WTC11 (cell line): ENCODE measurements around the gene TMPRSS11B. TPM values are rescaled to one million over a fixed set of nuclear protein-coding genes. Genes with fewer than 3 reads are reported as not detected.
"Not testable (repeated sequence)": the region's sequence is repeated elsewhere in the genome, so short reads cannot be mapped to it uniquely, and the experiment has no call there.

Experiments
- ATAC-seq: fragments of 200-7000 bp; cut with Tn5 transposase; 2 replicates; pipeline ENCODE4 v1.10.0; 2021; ENCODE audit warnings: mild to moderate bottlenecking, moderate library complexity
- CTCF ChIA-PET: fragments of 300-600 bp; sonication (Branson Sonifier 250); formaldehyde crosslinking; loops from one replicate; lab custom pipeline; 2021; ENCODE audit warnings: antibody characterized with exemption; lab: Charles Lee
- POLR2A ChIA-PET: fragments of 350-600 bp; sonication (Branson Sonifier 250); formaldehyde crosslinking; loops from one replicate; lab custom pipeline; 2021; ENCODE audit warnings: antibody characterized with exemption; lab: Charles Lee
- DNase-seq: peaks from one replicate; pipeline ENCODE4 v3.0.0; 2021; ENCODE audit warnings: low spot score
- H3K27ac Mint-ChIP-seq: 2 replicates; pipeline ENCODE4 v1.8.0; 2021; ENCODE audit warnings: mixed read lengths
- H3K27me3 Mint-ChIP-seq: 2 replicates; pipeline ENCODE4 v1.8.0; 2021; ENCODE audit warnings: low read depth, mild to moderate bottlenecking, moderate library complexity, mixed read lengths
- H3K36me3 Mint-ChIP-seq: 2 replicates; pipeline ENCODE4 v1.8.0; 2021; ENCODE audit warnings: mixed read lengths
- H3K4me1 Mint-ChIP-seq: 2 replicates; pipeline ENCODE4 v1.8.0; 2022; ENCODE audit warnings: mixed read lengths
- H3K4me3 Mint-ChIP-seq: 2 replicates; pipeline ENCODE4 v1.8.0; 2021; ENCODE audit warnings: mild to moderate bottlenecking, moderate library complexity, mixed read lengths
- H3K9me3 Mint-ChIP-seq: 2 replicates; pipeline ENCODE4 v1.8.0; 2021; ENCODE audit warnings: mixed read lengths
- CREM ChIP-seq: sonication (generic); formaldehyde crosslinking; IDR thresholded peaks from 2 replicates; pipeline ENCODE4 v1.8.1; 2022; ENCODE audit warnings: mild to moderate bottlenecking, missing genetic modification reagents, moderate library complexity
- ETV6 ChIP-seq: sonication (generic); formaldehyde crosslinking; IDR thresholded peaks from 2 replicates; pipeline ENCODE4 v1.8.1; 2022; ENCODE audit warnings: mild to moderate bottlenecking, missing genetic modification reagents
- JAZF1 ChIP-seq: fragments of 250-450 bp; sonication (Bioruptor Pico); IDR thresholded peaks from 2 replicates; pipeline ENCODE4 v1.9.0; 2021; ENCODE audit warnings: moderate library complexity, mild to moderate bottlenecking, inconsistent platforms
- NR1H2 ChIP-seq: sonication (generic); formaldehyde crosslinking; IDR thresholded peaks from 2 replicates; pipeline ENCODE4 v1.9.0; 2021; ENCODE audit warnings: mild to moderate bottlenecking, moderate library complexity, missing genetic modification reagents
- SMAD3 ChIP-seq: sonication (generic); formaldehyde crosslinking; IDR thresholded peaks from 2 replicates; pipeline ENCODE4 v1.8.0; 2022; ENCODE audit warnings: missing genetic modification reagents, mild to moderate bottlenecking, borderline replicate concordance
- TEAD4 ChIP-seq: sonication (generic); formaldehyde crosslinking; IDR thresholded peaks from 2 replicates; pipeline ENCODE4 v1.8.0; 2022; ENCODE audit warnings: mild to moderate bottlenecking, missing genetic modification reagents
- ZBTB21 ChIP-seq: sonication (generic); formaldehyde crosslinking; IDR thresholded peaks from 2 replicates; pipeline ENCODE4 v1.8.1; 2023; ENCODE audit warnings: mild to moderate bottlenecking, missing genetic modification reagents, borderline replicate concordance
- total RNA-seq: library from RNA; stranded (reverse); gene quantifications from 3 replicates; pipeline ENCODE4 v1.2.3, GENCODE V29; 2021
- TF ChIP-seq, protein P1 (sequence below): fragments of 250-450 bp; sonication (Bioruptor Pico); IDR thresholded peaks from 2 replicates; pipeline ENCODE4 v2.1.2; 2022; ENCODE audit warnings: mild to moderate bottlenecking, moderate library complexity
- TF ChIP-seq, protein P2 (sequence below): sonication (generic); formaldehyde crosslinking; IDR thresholded peaks from 2 replicates; pipeline ENCODE4 v1.8.1; 2023; ENCODE audit warnings: mild to moderate bottlenecking, missing genetic modification reagents
- TF ChIP-seq, protein P3 (sequence below): sonication (generic); formaldehyde crosslinking; IDR thresholded peaks from 2 replicates; pipeline ENCODE4 v1.8.1; 2022; ENCODE audit warnings: missing genetic modification reagents, borderline replicate concordance
- TF ChIP-seq, protein P4 (sequence below): sonication (generic); formaldehyde crosslinking; conservative IDR thresholded peaks from 2 replicates; pipeline ENCODE4 v1.8.1; 2023; ENCODE audit warnings: mild to moderate bottlenecking, low read depth, missing genetic modification reagents, moderate library complexity
- TF ChIP-seq, protein P5 (sequence below): sonication (generic); formaldehyde crosslinking; IDR thresholded peaks from 2 replicates; pipeline ENCODE4 v1.8.0; 2022; ENCODE audit warnings: missing genetic modification reagents
- TF ChIP-seq, protein P6 (sequence below): fragments of 200-600 bp; IDR thresholded peaks from 2 replicates; pipeline ENCODE4 v1.8.0; 2022; ENCODE audit warnings: antibody characterized with exemption
- TF ChIP-seq, protein P7 (sequence below): sonication (generic); formaldehyde crosslinking; IDR thresholded peaks from 2 replicates; pipeline ENCODE4 v1.8.1; 2022; ENCODE audit warnings: low read depth, mild to moderate bottlenecking, moderate library complexity, missing genetic modification reagents, borderline replicate concordance

Gene TMPRSS11B
- total RNA-seq, 1 experiment from 2014 or later, result not detected

DNA sequence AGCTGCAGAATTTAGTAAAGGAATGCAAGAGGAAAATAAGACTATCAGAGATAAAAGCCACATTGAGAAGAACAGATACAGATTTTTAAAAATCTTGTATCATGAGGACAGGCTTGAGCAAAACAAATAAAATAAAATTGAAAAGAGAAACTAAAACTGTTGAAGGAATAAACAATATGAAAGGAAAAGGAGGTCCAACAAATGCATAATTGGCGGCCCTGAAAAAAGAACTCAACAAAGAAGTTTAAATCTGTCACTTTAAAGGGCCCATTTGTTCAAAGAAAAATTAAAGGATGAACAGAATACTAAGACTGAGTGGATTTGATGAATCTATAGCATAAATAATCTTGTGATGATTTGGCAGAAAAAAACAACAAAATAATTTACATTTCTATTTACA lies 36.5 kb downstream of the TMPRSS11B start (continued):
- TF ChIP-seq, protein P1, sequence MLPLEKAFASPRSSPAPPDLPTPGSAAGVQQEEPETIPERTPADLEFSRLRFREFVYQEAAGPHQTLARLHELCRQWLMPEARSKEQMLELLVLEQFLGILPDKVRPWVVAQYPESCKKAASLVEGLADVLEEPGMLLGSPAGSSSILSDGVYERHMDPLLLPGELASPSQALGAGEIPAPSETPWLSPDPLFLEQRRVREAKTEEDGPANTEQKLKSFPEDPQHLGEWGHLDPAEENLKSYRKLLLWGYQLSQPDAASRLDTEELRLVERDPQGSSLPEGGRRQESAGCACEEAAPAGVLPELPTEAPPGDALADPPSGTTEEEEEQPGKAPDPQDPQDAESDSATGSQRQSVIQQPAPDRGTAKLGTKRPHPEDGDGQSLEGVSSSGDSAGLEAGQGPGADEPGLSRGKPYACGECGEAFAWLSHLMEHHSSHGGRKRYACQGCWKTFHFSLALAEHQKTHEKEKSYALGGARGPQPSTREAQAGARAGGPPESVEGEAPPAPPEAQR, result no peak
- TF ChIP-seq, protein P2, sequence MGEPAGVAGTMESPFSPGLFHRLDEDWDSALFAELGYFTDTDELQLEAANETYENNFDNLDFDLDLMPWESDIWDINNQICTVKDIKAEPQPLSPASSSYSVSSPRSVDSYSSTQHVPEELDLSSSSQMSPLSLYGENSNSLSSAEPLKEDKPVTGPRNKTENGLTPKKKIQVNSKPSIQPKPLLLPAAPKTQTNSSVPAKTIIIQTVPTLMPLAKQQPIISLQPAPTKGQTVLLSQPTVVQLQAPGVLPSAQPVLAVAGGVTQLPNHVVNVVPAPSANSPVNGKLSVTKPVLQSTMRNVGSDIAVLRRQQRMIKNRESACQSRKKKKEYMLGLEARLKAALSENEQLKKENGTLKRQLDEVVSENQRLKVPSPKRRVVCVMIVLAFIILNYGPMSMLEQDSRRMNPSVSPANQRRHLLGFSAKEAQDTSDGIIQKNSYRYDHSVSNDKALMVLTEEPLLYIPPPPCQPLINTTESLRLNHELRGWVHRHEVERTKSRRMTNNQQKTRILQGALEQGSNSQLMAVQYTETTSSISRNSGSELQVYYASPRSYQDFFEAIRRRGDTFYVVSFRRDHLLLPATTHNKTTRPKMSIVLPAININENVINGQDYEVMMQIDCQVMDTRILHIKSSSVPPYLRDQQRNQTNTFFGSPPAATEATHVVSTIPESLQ (CRISPR knock-in tag), result no peak
- TF ChIP-seq, protein P3, sequence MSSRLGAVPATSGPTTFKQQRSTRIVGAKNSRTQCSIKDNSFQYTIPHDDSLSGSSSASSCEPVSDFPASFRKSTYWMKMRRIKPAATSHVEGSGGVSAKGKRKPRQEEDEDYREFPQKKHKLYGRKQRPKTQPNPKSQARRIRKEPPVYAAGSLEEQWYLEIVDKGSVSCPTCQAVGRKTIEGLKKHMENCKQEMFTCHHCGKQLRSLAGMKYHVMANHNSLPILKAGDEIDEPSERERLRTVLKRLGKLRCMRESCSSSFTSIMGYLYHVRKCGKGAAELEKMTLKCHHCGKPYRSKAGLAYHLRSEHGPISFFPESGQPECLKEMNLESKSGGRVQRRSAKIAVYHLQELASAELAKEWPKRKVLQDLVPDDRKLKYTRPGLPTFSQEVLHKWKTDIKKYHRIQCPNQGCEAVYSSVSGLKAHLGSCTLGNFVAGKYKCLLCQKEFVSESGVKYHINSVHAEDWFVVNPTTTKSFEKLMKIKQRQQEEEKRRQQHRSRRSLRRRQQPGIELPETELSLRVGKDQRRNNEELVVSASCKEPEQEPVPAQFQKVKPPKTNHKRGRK, result no peak
- TF ChIP-seq, all 79 proteins: peak for 0

DNA sequence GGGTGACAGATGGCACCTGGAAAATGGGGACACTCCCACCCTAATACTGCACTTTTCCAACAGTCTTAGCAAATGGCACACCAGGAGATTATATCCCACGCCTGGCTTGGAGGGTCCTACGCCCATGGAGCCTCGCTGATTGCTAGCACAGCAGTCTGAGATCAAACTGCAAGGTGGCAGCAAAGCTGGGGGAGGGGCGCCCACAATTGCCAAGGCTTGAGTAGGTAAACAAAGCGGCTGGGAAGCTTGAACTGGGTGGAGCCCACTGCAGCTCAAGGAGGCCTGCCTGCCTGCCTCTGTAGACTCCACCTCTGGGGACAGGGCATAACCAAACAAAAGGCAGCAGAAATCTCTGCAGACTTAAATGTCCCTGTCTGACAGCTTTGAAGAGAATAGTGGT lies 51.2 kb downstream of the TMPRSS11B start:
- CTCF ChIA-PET, result not testable (repeated sequence)
- peaks cover 12% of the 10 kb centered on the region for H3K36me3 Mint-ChIP-seq

DNA sequence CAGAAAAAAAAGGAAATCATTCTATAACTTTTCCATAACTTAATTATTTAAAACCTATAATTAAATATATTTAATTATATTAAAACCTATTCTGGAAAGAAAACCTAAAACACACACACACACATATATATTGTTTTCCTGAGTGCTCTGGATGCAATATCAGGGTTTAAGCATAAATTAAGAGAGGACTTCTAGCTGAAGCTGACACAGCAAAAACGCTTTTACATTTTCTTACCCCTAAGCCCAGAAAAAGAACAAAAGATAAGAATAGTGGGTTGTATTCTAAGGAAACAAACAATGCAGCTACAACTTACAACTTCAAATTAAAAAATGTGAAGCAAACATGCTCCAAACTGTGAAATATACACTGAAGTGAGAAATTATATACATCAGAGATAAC lies 52.3 kb downstream of the TMPRSS11B start:
- DNase-seq, result no peak
- CTCF ChIA-PET, result no interaction called here
- H3K9me3 Mint-ChIP-seq, result peaks cover 24% of the 10 kb centered on the region
- H3K4me1 Mint-ChIP-seq, result no peaks in the 10 kb centered on the region
- TF ChIP-seq CREM (CRISPR knock-in tag), result no peak
- no peak for TF ChIP-seq NR1H2 (CRISPR knock-in tag)
- no peak for TF ChIP-seq ETV6 (CRISPR knock-in tag)
- no peak for TF ChIP-seq TEAD4 (CRISPR knock-in tag)
- TF ChIP-seq, protein P4, sequence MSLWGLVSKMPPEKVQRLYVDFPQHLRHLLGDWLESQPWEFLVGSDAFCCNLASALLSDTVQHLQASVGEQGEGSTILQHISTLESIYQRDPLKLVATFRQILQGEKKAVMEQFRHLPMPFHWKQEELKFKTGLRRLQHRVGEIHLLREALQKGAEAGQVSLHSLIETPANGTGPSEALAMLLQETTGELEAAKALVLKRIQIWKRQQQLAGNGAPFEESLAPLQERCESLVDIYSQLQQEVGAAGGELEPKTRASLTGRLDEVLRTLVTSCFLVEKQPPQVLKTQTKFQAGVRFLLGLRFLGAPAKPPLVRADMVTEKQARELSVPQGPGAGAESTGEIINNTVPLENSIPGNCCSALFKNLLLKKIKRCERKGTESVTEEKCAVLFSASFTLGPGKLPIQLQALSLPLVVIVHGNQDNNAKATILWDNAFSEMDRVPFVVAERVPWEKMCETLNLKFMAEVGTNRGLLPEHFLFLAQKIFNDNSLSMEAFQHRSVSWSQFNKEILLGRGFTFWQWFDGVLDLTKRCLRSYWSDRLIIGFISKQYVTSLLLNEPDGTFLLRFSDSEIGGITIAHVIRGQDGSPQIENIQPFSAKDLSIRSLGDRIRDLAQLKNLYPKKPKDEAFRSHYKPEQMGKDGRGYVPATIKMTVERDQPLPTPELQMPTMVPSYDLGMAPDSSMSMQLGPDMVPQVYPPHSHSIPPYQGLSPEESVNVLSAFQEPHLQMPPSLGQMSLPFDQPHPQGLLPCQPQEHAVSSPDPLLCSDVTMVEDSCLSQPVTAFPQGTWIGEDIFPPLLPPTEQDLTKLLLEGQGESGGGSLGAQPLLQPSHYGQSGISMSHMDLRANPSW (CRISPR knock-in tag), result no peak
- no peaks in the 10 kb centered on the region for H3K27me3 Mint-ChIP-seq
- H3K27ac Mint-ChIP-seq, result no peak overlapping the region
- H3K36me3 Mint-ChIP-seq, result peaks cover 12% of the 10 kb centered on the region
- POLR2A ChIA-PET, result no interaction called here
- no peak overlapping the region for H3K4me3 Mint-ChIP-seq
- no peak for ATAC-seq

More for the DNA sequence above, 51.2 kb downstream of the TMPRSS11B start:
- H3K9me3 Mint-ChIP-seq, result peaks cover 24% of the 10 kb centered on the region
- H3K27ac Mint-ChIP-seq, ATAC-seq, H3K27me3 Mint-ChIP-seq, POLR2A ChIA-PET, DNase-seq, H3K4me1 Mint-ChIP-seq, H3K4me3 Mint-ChIP-seq: not testable (repeated sequence)

DNA sequence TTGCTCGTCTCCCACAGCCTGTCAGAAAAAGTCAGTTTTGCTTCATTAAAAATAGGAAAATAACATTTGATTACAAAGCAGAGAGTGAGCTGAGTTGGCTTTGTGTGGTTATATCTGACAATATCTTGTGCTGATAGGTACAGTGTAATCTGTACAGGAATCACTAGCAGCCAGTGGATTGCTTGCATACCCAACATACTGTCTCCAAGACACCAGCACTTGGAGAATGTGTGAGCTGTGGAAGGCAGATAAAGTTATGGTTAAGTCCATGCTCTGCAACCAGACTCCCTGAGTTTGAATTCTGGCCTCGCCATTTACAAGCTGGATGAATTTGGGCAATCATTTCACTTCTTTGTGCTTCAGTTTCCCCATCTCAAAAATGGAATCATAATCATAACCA lies 58.3 kb downstream of the TMPRSS11B start:
- ChIA-PET POLR2A (no interaction called here), CTCF (interaction anchor here (1.8 kb wide), 1 partner anchor 11 kb away, joined by 5 read pairs; no protein-coding TSS in a partner anchor)
- Mint-ChIP-seq H3K9me3 (no peaks in the 10 kb centered on the region), H3K4me3 (no peak overlapping the region), H3K27me3 (no peaks in the 10 kb centered on the region), H3K4me1 (no peaks in the 10 kb centered on the region), H3K36me3 (no peaks in the 10 kb centered on the region), H3K27ac (no peak overlapping the region)
- ATAC-seq (no peak), DNase-seq (no peak)
- TF ChIP-seq, protein P5, sequence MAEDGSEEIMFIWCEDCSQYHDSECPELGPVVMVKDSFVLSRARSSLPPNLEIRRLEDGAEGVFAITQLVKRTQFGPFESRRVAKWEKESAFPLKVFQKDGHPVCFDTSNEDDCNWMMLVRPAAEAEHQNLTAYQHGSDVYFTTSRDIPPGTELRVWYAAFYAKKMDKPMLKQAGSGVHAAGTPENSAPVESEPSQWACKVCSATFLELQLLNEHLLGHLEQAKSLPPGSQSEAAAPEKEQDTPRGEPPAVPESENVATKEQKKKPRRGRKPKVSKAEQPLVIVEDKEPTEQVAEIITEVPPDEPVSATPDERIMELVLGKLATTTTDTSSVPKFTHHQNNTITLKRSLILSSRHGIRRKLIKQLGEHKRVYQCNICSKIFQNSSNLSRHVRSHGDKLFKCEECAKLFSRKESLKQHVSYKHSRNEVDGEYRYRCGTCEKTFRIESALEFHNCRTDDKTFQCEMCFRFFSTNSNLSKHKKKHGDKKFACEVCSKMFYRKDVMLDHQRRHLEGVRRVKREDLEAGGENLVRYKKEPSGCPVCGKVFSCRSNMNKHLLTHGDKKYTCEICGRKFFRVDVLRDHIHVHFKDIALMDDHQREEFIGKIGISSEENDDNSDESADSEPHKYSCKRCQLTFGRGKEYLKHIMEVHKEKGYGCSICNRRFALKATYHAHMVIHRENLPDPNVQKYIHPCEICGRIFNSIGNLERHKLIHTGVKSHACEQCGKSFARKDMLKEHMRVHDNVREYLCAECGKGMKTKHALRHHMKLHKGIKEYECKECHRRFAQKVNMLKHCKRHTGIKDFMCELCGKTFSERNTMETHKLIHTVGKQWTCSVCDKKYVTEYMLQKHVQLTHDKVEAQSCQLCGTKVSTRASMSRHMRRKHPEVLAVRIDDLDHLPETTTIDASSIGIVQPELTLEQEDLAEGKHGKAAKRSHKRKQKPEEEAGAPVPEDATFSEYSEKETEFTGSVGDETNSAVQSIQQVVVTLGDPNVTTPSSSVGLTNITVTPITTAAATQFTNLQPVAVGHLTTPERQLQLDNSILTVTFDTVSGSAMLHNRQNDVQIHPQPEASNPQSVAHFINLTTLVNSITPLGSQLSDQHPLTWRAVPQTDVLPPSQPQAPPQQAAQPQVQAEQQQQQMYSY (CRISPR knock-in tag), result no peak
- TF ChIP-seq JAZF1 (CRISPR knock-in tag) (no peak), SMAD3 (CRISPR knock-in tag) (no peak), ZBTB21 (CRISPR knock-in tag) (no peak)
- TF ChIP-seq, protein P6, sequence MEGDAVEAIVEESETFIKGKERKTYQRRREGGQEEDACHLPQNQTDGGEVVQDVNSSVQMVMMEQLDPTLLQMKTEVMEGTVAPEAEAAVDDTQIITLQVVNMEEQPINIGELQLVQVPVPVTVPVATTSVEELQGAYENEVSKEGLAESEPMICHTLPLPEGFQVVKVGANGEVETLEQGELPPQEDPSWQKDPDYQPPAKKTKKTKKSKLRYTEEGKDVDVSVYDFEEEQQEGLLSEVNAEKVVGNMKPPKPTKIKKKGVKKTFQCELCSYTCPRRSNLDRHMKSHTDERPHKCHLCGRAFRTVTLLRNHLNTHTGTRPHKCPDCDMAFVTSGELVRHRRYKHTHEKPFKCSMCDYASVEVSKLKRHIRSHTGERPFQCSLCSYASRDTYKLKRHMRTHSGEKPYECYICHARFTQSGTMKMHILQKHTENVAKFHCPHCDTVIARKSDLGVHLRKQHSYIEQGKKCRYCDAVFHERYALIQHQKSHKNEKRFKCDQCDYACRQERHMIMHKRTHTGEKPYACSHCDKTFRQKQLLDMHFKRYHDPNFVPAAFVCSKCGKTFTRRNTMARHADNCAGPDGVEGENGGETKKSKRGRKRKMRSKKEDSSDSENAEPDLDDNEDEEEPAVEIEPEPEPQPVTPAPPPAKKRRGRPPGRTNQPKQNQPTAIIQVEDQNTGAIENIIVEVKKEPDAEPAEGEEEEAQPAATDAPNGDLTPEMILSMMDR, result no peak
- TF ChIP-seq, protein P7, sequence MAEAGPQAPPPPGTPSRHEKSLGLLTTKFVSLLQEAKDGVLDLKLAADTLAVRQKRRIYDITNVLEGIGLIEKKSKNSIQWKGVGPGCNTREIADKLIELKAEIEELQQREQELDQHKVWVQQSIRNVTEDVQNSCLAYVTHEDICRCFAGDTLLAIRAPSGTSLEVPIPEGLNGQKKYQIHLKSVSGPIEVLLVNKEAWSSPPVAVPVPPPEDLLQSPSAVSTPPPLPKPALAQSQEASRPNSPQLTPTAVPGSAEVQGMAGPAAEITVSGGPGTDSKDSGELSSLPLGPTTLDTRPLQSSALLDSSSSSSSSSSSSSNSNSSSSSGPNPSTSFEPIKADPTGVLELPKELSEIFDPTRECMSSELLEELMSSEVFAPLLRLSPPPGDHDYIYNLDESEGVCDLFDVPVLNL (CRISPR knock-in tag), result no peak
